Activated CD8-positive, alpha-beta memory T cell treated with anti-CD3 and anti-CD28 coated beads for 48 hours (primary cell): ENCODE measurements around the gene ZNF644.
A peak's percentile ranks its signal among the peaks of the same experiment; 100 is the strongest.
"Not testable (repeated sequence)": the region's sequence is repeated elsewhere in the genome, so short reads cannot be mapped to it uniquely, and the experiment has no call there.

Experiments used
- DNase-seq, 3 experiments: peaks; one replicate each; pipeline ENCODE4 v3.0.0-alpha.2; 2020; ENCODE audit warnings: low read depth in 2 of 3, low spot score in 2 of 3

ZNF644 gene

GRCh38 chr1:91021686-91022517 is at the start of gene ZNF644:
Gene ZNF644 (minus strand): TSS chr1:91022035. CDS start chr1:90982353, 39,682 bp downstream.
- peak; percentile 64 to 83 (median 73) for DNase-seq

- no peak for DNase-seq
Observed at GRCh38 chr1:91070298-91070697, 48.5 kb upstream of the ZNF644 start.

- no peak for DNase-seq
Observed at GRCh38 chr1:91066538-91066937, 44.7 kb upstream of the ZNF644 start.

GRCh38 chr1:91065337-91065736 is 43.5 kb upstream of the ZNF644 start:
- DNase-seq: no peak

- not testable (repeated sequence) for DNase-seq
Observed at GRCh38 chr1:91063403-91063802, 41.6 kb upstream of the ZNF644 start.

- no peak for DNase-seq
Observed at GRCh38 chr1:91059157-91059556, 37.3 kb upstream of the ZNF644 start.

- DNase-seq: no peak
Observed at GRCh38 chr1:91057784-91058183, 35.9 kb upstream of the ZNF644 start.

- DNase-seq: no peak
Observed at GRCh38 chr1:91054780-91055481, 33.1 kb upstream of the ZNF644 start.

- DNase-seq: no peak
Observed at GRCh38 chr1:91053630-91054029, 31.8 kb upstream of the ZNF644 start.

- DNase-seq: not testable (repeated sequence)
Observed at GRCh38 chr1:91049551-91049950, 27.7 kb upstream of the ZNF644 start.

GRCh38 chr1:91046766-91047165 is 24.9 kb upstream of the ZNF644 start:
- DNase-seq: no peak

- DNase-seq: no peak
Observed at GRCh38 chr1:91045284-91045683, 23.4 kb upstream of the ZNF644 start.

- not testable (repeated sequence) for DNase-seq
Observed at GRCh38 chr1:91044776-91045175, 22.9 kb upstream of the ZNF644 start.

- DNase-seq: not testable (repeated sequence)
Observed at GRCh38 chr1:91042372-91042771, 20.5 kb upstream of the ZNF644 start.

- DNase-seq: no peak
Observed at GRCh38 chr1:91038582-91038981, 16.7 kb upstream of the ZNF644 start.

GRCh38 chr1:91036894-91037829 is 15.3 kb upstream of the ZNF644 start:
- no peak for DNase-seq

- no peak for DNase-seq
Observed at GRCh38 chr1:91032349-91032748, 10.5 kb upstream of the ZNF644 start.

GRCh38 chr1:91031081-91031480 is 9.2 kb upstream of the ZNF644 start:
- no peak for DNase-seq

GRCh38 chr1:91026777-91027176 is 4.9 kb upstream of the ZNF644 start:
- no peak for DNase-seq

- DNase-seq: no peak
Observed at GRCh38 chr1:91026320-91026719, 4.5 kb upstream of the ZNF644 start.

- no peak for DNase-seq
Observed at GRCh38 chr1:91024481-91025119, 2.8 kb upstream of the ZNF644 start.
